GM19328 (cell line): ENCODE measurements around the gene AIRE.
"Not testable (repeated sequence)": the region's sequence is repeated elsewhere in the genome, so short reads cannot be mapped to it uniquely, and the experiment has no call there.

Experiments used
- ATAC-seq: cut with Tn5 transposase; IDR thresholded peaks from one replicate; pipeline ENCODE4 v1.9.1; 2021; ENCODE audit warnings: mild to moderate bottlenecking, moderate library complexity; ENCODE audit not compliant: unreplicated experiment

AIRE gene

DNA sequence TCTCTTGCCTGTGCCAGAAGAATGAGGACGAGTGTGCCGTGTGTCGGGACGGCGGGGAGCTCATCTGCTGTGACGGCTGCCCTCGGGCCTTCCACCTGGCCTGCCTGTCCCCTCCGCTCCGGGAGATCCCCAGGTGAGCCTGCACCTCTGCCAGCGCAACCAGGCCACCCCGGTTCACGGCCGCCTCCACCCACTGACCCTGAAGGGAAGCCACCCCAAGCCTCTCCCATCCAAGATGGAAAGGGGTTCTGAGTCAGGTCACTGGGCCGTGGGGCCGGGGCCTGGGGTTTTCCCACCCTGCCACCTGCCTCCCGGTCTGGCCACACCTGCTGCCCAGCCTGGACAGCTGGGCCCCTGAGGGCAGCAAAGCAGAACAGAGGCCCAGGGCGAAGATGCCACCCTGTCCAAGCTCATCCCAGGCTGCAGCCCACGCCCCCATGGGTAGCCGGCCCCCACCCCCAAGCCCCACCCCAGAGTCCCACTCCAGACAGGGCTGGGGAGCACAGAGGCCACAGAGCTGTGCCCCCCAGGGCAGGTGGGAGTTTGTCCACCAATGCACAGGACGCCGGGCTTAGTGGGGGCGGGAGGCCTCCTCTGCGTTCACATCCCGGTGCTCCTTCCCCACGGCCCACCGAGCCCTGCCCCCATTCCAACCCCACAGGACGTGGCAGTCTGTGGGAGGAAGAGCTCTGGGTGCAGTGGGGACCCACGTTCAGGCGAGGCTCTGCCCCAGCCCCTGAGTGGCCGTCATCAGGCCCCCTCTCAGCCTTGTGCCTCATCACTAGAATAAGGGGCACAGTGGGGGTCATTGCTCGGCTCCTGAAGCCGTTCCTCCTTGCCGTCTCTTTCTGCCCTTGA lies 5.6 kb downstream of the AIRE start:
- ATAC-seq: no peak

GRCh38 chr21:44291936-44292811 lies 6.5 kb downstream of the AIRE start:
- ATAC-seq: no peak

- ATAC-seq: no peak
Measured at GRCh38 chr21:44292812-44293195, 7.1 kb downstream of the AIRE start.

GRCh38 chr21:44293551-44294231 lies 8.0 kb downstream of the AIRE start:
- ATAC-seq: no peak

DNA sequence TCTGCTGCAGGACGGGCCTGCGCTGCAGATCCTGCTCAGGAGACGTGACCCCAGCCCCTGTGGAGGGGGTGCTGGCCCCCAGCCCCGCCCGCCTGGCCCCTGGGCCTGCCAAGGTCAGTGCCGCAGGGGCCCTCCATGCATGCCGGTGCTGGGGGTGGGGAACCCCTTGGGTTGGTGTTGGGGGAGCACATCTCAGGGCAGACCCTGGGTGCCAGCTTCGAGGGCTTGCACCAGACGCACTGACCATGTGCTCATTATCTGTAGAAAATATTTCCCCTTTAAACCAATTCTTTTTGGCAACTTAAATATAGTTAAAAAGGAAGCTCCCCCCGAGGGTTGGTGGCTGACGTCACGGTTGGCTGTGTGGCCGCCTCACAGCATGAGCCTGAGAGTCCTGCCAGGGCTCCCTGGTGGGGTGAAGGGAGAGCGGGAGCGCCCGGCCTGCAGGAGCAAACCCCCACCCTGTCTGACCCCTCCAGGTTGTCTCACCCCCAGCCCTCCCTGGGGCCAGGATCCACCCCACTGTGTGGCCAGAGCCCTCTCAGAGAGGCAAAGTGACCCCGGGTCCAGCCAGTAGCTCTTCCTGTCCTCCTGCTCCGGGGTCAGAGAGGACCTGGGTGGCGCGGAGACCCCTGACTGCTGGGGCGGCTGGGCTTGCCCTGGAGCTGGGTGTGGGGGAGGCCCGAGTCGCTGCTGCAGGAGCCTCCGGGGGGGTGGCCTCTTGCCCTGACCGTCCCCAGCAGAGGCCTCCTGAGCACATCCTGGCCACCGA lies 8.9 kb downstream of the AIRE start:
- ATAC-seq: no peak

GRCh38 chr21:44295163-44295573 lies 9.5 kb downstream of the AIRE start:
- no peak for ATAC-seq

- ATAC-seq: no peak
Measured at GRCh38 chr21:44295646-44296045, 10.0 kb downstream of the AIRE start.

DNA sequence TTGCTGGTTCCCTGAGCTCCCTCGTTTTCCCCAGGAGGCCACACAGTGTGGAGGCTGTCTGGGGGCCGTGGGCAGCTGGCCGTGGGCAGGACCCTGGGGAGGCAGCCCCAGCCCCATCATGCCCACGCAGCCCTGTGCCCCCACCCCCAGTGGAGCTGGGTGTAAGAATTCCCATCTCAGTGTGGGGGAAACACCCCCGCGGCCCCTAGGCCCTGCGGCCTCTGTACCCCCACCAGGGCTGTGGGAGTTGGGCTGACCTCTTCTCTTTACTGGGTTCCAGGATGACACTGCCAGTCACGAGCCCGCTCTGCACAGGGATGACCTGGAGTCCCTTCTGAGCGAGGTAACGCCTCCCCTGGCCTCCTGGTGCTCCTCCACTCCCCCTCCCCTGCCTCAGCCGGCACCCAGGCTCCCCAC lies 10.4 kb downstream of the AIRE start:
- no peak for ATAC-seq

DNA sequence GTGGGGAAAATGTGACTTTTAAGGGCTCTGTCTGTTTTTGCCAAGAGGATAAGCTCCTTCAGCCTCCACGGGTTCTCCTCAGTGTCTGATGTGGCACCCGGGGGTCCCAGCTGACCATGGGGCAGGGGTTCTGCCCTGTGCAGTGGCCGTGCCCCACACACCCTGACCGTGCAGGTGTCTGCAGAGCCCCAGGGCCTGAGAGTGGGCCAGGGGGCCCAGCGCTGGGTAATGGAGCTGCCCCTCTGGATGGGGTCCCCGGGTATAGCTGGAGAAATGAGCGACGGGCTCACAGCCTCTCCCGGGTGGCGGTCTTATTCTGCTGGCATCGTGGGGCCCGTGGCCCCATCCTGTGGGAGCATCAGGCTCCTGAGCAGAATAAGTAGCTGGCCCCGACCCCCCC lies 11.2 kb downstream of the AIRE start:
- no peak for ATAC-seq

GRCh38 chr21:44297525-44298290 lies 12.0 kb downstream of the AIRE start:
- ATAC-seq: no peak

- ATAC-seq: no peak
Measured at GRCh38 chr21:44298301-44298700, 12.6 kb downstream of the AIRE start.

DNA sequence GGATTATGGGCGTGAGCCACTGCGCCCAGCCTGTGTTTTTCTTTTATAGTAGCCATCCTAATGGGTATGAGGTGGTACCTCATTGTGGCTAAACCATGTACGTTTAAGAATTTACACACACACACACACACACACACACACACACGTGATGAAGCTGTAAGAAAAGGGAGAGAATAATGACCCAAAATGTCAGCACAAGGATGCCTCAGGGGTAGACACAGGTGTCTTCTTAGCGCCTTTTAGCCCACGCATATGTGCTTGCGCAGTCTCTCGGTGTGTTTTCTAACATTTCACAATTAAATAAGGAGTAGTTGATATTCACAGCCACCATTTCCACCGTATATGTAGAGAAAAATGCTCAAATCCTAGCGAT lies 13.4 kb downstream of the AIRE start:
- peak; percentile 2 for ATAC-seq

DNA sequence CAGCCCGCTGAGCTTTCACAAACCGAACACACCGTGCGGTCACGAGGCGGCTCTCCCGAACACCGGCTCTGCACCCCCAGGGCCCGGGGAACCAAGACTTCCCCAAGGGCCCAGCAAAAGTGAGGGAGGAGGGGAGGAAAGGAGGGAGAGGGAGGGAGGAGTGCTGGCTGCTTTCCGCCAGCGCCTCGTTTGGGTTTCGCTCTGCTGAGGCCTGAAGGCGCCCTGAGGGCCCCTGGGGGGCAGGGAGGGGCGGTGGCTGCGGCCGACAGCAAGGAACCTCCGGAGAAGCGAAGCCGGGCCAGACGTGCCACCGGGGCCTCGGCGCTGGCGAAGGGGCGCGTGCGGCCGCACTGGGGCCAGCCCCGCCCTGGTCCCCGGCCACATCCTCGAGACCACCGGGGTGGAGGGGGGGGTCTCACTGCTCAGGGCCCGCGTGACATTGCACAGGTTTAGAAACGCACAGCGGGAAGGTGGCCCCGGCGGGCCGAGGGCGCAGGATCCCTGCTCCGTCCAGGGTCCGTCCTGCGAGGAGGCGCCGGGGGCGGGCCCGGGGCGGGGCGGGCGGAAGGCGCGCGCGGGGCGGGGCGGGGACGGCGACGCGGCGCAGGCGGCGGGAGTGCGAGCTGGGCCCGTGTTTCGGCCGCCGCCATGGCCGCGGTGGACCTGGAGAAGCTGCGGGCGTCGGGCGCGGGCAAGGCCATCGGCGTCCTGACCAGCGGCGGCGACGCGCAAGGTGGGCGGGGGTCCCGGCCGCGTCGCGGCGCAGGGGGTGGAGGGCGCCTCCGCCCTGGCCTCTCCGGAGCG lies 14.0 kb downstream of the AIRE start, which contains the start of gene PFKL:
Gene PFKL (plus strand): TSS at position 596 of the 804 bp plus-strand sequence. CDS start 53 bp downstream, at position 649.
- ATAC-seq: peak; percentile 47

DNA sequence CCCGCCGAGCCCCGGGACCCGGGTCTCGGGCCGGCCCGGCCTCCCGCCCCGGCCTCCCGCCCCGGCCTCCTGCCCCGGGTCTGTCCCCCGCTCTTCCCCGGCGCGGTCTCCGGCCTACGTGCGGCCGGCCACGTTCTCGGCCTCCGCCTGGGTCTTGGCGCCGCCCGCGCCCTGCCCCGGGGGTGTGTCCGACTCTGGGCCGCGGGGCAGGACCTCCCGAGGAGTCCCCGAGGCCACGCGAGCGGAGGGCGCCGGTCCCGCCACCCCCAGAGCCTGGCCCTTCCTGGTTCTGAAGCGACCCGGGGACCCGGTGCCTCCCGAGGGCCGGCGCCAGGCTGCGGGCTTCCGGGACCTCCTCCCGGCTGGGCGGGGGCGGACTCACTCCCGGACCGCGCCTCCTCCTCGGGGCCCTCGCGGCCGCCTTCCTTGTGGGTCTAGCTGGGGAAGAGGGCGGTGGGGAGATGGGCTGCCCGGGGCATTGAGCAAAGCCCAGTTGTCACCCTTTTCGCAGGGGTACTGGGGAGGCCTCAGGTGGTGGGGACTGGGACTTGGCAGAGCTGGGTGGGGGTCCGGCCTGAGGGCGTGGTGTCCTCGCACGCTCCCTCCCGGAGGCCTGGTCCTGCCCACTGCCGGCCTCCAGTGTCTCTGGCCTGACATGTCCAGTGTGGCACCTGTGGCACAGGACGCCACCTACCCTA lies 14.7 kb downstream of the AIRE start:
- peak; percentile 38 for ATAC-seq

GRCh38 chr21:44301141-44301540 lies 15.5 kb downstream of the AIRE start:
- ATAC-seq: no peak

DNA sequence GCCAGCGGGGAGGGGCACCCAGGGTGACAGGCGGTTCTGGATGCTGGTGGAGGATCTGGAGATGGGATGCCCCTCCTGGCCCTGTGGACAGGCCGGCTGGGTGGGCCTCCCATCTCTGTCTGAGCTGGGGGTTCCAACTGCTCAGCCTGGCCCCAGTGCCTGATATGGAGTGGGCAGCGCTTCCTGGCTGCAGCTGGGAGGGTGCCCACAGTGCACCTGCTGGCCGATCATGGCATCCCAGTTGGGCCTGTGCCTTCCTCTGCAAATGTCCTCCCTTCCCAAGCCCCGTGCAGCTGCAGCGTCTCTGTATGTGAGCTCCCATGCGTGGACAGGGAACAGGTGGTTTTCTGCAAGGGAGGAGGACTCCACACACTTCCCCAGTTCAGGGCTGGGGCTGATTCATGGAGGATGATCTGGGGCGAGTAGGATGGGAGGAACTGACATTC lies 16.3 kb downstream of the AIRE start:
- ATAC-seq: no peak

DNA sequence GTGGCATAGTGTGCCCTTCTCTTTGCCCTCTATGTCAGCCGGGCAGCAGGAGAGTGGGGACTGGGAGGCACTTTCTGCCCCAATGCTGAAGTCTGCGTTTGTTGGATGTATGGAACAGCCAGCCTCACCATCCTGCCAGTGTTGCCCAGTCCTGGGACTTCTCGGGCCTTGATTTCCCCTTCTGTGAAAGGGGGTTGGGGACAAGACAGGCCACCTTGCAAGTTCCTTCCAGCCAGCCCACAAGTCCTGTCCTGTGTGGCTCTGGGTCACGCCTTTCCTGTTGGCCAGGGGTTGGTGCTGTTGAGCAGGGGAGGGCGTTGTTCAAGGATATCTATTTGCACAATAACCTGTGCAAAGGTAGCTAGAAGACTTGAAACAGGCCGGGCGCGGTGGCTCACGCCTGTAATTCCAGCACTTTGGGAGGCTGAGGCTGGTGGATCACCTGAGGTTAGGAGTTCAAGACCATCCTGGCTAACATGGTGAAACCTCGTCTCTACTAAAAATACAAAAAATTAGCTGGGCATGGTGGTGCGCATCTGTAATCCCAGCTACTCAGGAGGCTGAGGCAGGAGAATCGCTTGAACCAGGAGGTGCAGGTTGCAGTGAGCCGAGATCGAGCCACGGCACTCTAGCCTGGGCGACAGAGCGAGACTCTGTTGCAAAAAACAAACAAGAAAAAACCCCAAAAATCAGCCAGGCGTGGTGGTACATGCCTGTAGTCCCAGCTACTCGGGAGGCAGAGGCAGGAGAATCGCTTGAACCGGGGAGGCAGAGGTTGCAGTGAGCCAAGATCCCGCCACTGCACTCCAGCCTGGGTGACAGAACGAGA lies 17.1 kb downstream of the AIRE start:
- ATAC-seq: not testable (repeated sequence)
